B cell (primary cell): ENCODE data around the gene NBPF4. TPM values are rescaled to one million over a fixed set of nuclear protein-coding genes. Genes with fewer than 3 reads are reported as not detected.
"Not testable (repeated sequence)": the region's sequence is repeated elsewhere in the genome, so short reads cannot be mapped to it uniquely, and the experiment has no call there.

Experiments used
- ATAC-seq: fragments of 200-7000 bp; cut with Tn5 transposase; one replicate; pipeline ENCODE4 v1.10.0; 2021; ENCODE audit warnings: low read depth, mild to moderate bottlenecking, moderate number of reproducible peaks, moderate library complexity
- CTCF ChIA-PET: fragments of 350-600 bp; sonication (Branson Sonifier 250); formaldehyde crosslinking; loops from one replicate; lab custom pipeline; 2021; ENCODE audit warnings: antibody characterized with exemption, inconsistent platforms; lab: Charles Lee
- POLR2A ChIA-PET: fragments of 350-600 bp; sonication (Branson Sonifier 250); formaldehyde crosslinking; loops from one replicate; lab custom pipeline; 2021; ENCODE audit warnings: antibody characterized with exemption; lab: Charles Lee
- DNase-seq: peaks from one replicate; pipeline ENCODE4 v3.0.0; 2013
- H2AFZ ChIP-seq: 2 replicates; pipeline ENCODE4 v1.6.1; 2012; ENCODE audit warnings: mild to moderate bottlenecking, low read depth, low read length; ENCODE audit not compliant: insufficient read depth, poor library complexity, severe bottlenecking
- H3K27ac ChIP-seq, 2 donors: 1 replicate in 1 of 2; 2 replicates in 1 of 2; pipeline ENCODE4 v1.5.1; 2012 to 2013; ENCODE audit warnings: low read length in 2 of 2, mild to moderate bottlenecking in 2 of 2, moderate library complexity in 1 of 2
- H3K27me3 ChIP-seq, 4 experiments: fragments of 200-600 bp in 1 of 4; sonication (generic) in 1 of 4; replicated peaks in 1 of 4; 1 replicate in 2 of 4; 2 replicates in 2 of 4; pipeline versions ENCODE4 v1.6.1 to v1.7.0; 2013 to 2016; ENCODE audit warnings: low read length in 3 of 4, mild to moderate bottlenecking in 2 of 4, mixed read lengths in 1 of 4, moderate library complexity in 1 of 4; ENCODE audit not compliant: insufficient read depth in 4 of 4, control insufficient read depth in 3 of 4; ENCODE audit errors: control extremely low read depth in 1 of 4
- H3K36me3 ChIP-seq, 2 experiments: replicated peaks in 1 of 2; 1 replicate in 1 of 2; 2 replicates in 1 of 2; pipeline versions ENCODE4 v1.6.1 to v1.7.1; 2013; ENCODE audit warnings: low read length in 1 of 2; ENCODE audit not compliant: insufficient read depth in 2 of 2, control insufficient read depth in 1 of 2; ENCODE audit errors: control extremely low read depth in 1 of 2, extremely low read depth in 1 of 2
- H3K4me1 ChIP-seq, 2 donors: fragments of 200-600 bp in 1 of 2; sonication (generic) in 1 of 2; 1 replicate in 1 of 2; 2 replicates in 1 of 2; pipeline versions ENCODE4 v1.5.1 to v1.6.1; 2013 to 2017; ENCODE audit warnings: low read length in 2 of 2; ENCODE audit not compliant: control insufficient read depth in 2 of 2, insufficient read depth in 2 of 2
- H3K4me2 ChIP-seq: replicated peaks from 2 replicates; pipeline ENCODE3; 2012; ENCODE audit warnings: mild to moderate bottlenecking, low read depth, low read length; ENCODE audit not compliant: poor library complexity, severe bottlenecking
- H3K4me3 ChIP-seq, 5 experiments: fragments of 200-600 bp in 1 of 5; sonication (generic) in 1 of 5; 1 replicate in 3 of 5; 2 replicates in 2 of 5; pipeline versions ENCODE4 v1.5.1 to v1.7.0; 2011 to 2016; ENCODE audit warnings: low read length in 4 of 5, mild to moderate bottlenecking in 4 of 5, low read depth in 2 of 5, control low read depth in 1 of 5, moderate library complexity in 1 of 5; ENCODE audit not compliant: insufficient read depth in 1 of 5; ENCODE audit errors: control extremely low read depth in 1 of 5, extremely low read depth in 1 of 5
- H3K79me2 ChIP-seq: fragments of 200-600 bp; sonication (generic); one replicate; pipeline ENCODE4 v1.6.0; 2016; ENCODE audit warnings: low read length; ENCODE audit not compliant: control insufficient read depth, insufficient read depth
- H3K9ac ChIP-seq: fragments of 200-600 bp; sonication (generic); 2 replicates; pipeline ENCODE4 v1.6.1; 2017; ENCODE audit warnings: mild to moderate bottlenecking, low read length, moderate library complexity
- H3K9me3 ChIP-seq, 3 donors: one replicate each; pipeline versions ENCODE4 v1.6.1 to v1.7.1; 2013; ENCODE audit warnings: low read length in 2 of 3; ENCODE audit not compliant: control insufficient read depth in 2 of 3, insufficient read depth in 1 of 3; ENCODE audit errors: control extremely low read depth in 1 of 3
- H4K20me1 ChIP-seq: 2 replicates; pipeline ENCODE4 v1.6.0; 2012; ENCODE audit warnings: mild to moderate bottlenecking, low read length; ENCODE audit not compliant: insufficient read depth, control insufficient read depth, poor library complexity, severe bottlenecking
- H3K27ac Mint-ChIP-seq: one replicate; pipeline ENCODE4 v1.8.0; 2021; ENCODE audit warnings: mixed read lengths
- H3K27me3 Mint-ChIP-seq: one replicate; pipeline ENCODE4 v1.8.0; 2021; ENCODE audit warnings: mixed read lengths
- H3K4me1 Mint-ChIP-seq: one replicate; pipeline ENCODE4 v1.8.0; 2021; ENCODE audit warnings: mixed read lengths
- H3K4me3 Mint-ChIP-seq: one replicate; pipeline ENCODE4 v1.8.0; 2021; ENCODE audit warnings: mixed read lengths
- H3K9me3 Mint-ChIP-seq: one replicate; pipeline ENCODE4 v1.8.0; 2022; ENCODE audit warnings: mixed read lengths; ENCODE audit not compliant: insufficient read depth
- WGBS: methylation state at CpG from one replicate; pipeline ENCODE4 v1.1.5; 2013; ENCODE audit warnings: missing lambda C conversion rate; ENCODE audit not compliant: insufficient coverage; 5-methylcytosine and 5-hydroxymethylcytosine counted together
- intact Hi-C: fragments of 100-400 bp; cut with micrococcal nuclease; formaldehyde crosslinking; loops from one replicate; pipeline ENCODE4 v1.10.0; 2022
- polyA plus RNA-seq: library from polyadenylated mRNA; depleted of rRNA; stranded (reverse); fragments of >200 nt; gene quantifications from 2 replicates; pipeline ENCODE4 v1.2.3, GENCODE V29; 2012
- total RNA-seq, 2 donors: library from RNA; stranded (reverse); fragments of 120-200 nt in 1 of 2; gene quantifications; 1 replicate in 1 of 2; 2 replicates in 1 of 2; pipeline versions ENCODE4 v1.2.3 to v1.2.4, GENCODE V29; 2013 to 2022

Gene NBPF4
- total and polyA plus RNA-seq, 2 donors (not counting 1 experiment from before 2014, with no cell fraction given) = 0.04 TPM; not detected in 1

DNA sequence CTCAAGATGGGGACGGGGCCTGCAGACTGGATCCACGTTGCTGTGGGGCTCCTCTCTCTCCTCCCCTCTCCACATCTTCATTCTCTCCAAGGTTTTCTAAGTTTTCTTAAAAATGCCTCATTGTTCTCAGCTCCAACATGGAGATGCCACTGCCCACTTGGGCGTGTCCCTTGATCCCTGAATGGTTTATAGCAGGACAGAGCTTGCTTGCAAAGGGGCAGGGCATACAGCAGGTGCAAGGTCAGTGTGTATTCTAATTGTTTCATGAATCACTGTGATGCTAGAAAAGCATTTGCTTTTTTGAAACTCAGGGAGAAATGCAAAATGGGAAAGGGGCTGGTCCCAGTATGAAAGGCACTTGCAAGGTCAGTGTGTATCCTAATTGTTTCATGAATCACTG lies 13.9 kb downstream of the NBPF4 start:
- H3K4me3 Mint-ChIP-seq, POLR2A ChIA-PET, H2AFZ ChIP-seq, H3K4me2 ChIP-seq, H3K27ac Mint-ChIP-seq, ATAC-seq, intact Hi-C loops, H3K79me2 ChIP-seq, H3K27me3 Mint-ChIP-seq, H3K9ac ChIP-seq, H3K27me3 ChIP-seq, H3K9me3 ChIP-seq, H3K4me3 ChIP-seq, H3K36me3 ChIP-seq, H3K4me1 Mint-ChIP-seq, H3K9me3 Mint-ChIP-seq, H4K20me1 ChIP-seq, CTCF ChIA-PET, H3K27ac ChIP-seq, H3K4me1 ChIP-seq, DNase-seq: not testable (repeated sequence)
- no CpG with 5 or more reads among the region's 3 CpGs for WGBS

DNA sequence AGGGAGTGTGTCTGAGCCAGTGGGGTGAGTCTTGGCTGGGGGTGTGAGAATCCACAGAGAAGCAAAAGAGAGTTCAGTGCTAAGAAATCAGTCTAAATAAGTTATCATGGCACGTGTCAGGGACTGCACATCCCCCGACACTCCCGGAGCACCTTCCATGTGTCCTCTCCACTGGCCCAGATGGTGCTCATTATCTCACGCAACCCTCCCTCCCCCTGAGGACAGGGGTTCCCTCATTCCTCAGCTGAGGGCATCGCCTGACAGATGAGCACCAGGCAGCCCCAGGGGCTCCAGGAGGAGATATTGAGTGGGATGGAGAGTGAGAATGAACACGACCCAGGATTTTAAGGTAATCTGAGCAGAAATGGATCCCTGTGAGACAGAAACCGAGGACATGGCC lies 16.1 kb downstream of the NBPF4 start:
- CTCF ChIA-PET, H3K27me3 Mint-ChIP-seq, H3K4me3 Mint-ChIP-seq, ATAC-seq, POLR2A ChIA-PET, H4K20me1 ChIP-seq, H3K9me3 ChIP-seq, H3K4me1 ChIP-seq, H3K4me2 ChIP-seq, H3K27ac Mint-ChIP-seq, H3K4me3 ChIP-seq, H3K36me3 ChIP-seq, intact Hi-C loops, H3K79me2 ChIP-seq, H3K4me1 Mint-ChIP-seq, H3K27me3 ChIP-seq, DNase-seq, H3K9ac ChIP-seq, H2AFZ ChIP-seq, H3K9me3 Mint-ChIP-seq, H3K27ac ChIP-seq: not testable (repeated sequence)
- no CpG with 5 or more reads among the region's 7 CpGs for WGBS

- WGBS = no CpG with 5 or more reads among the region's 4 CpGs
- intact Hi-C loops, H3K4me1 ChIP-seq, H3K4me3 ChIP-seq, H3K9ac ChIP-seq, H3K27me3 ChIP-seq, POLR2A ChIA-PET, DNase-seq, H3K4me2 ChIP-seq, H3K27ac ChIP-seq, H3K4me1 Mint-ChIP-seq, H3K36me3 ChIP-seq, H3K4me3 Mint-ChIP-seq, H3K27ac Mint-ChIP-seq, ATAC-seq, H3K27me3 Mint-ChIP-seq, H3K9me3 Mint-ChIP-seq, H3K9me3 ChIP-seq, CTCF ChIA-PET, H4K20me1 ChIP-seq, H3K79me2 ChIP-seq, H2AFZ ChIP-seq: not testable (repeated sequence)
These were observed 17.0 kb downstream of the NBPF4 start for GRCh38 chr1:108226855-108227254.

DNA sequence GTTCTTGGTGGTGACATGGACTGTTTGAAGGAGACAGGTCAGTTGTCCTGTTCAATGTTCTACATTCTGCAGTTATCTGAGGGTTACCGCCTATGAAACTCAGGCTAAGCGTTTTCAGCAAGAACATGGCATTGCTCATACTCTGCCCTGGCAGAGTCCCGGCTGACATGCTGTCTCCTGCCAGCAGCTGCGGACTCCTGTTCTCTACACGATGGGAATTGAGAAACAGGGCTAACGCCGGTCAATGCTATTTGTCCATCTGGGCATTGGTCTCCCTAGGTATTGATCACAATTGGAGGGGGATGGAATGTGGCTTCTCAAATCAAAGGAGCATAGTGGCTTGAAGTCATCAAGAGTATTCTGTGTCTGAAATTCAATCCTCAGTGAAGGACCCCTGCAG lies 20.6 kb downstream of the NBPF4 start:
- H3K27ac Mint-ChIP-seq, CTCF ChIA-PET, H3K4me3 ChIP-seq: not testable (repeated sequence)

More for the DNA sequence above, 20.6 kb downstream of the NBPF4 start:
- WGBS = 100% methylated on average over 2 of the region's 7 CpGs
- H4K20me1 ChIP-seq, H3K9me3 Mint-ChIP-seq, H3K27me3 Mint-ChIP-seq, H2AFZ ChIP-seq, POLR2A ChIA-PET, H3K27ac ChIP-seq, H3K4me3 Mint-ChIP-seq, H3K36me3 ChIP-seq, H3K27me3 ChIP-seq, H3K79me2 ChIP-seq, intact Hi-C loops, H3K4me1 Mint-ChIP-seq, H3K9me3 ChIP-seq, H3K9ac ChIP-seq, H3K4me1 ChIP-seq, DNase-seq, H3K4me2 ChIP-seq, ATAC-seq: not testable (repeated sequence)
